Activated gamma-delta T cell treated with anti-CD3 and anti-CD28 coated beads, Interleukin-2, amount 50 U/mL, for 16 hours (primary cell): Measurements from ENCODE around the gene PORCN.
"Not testable (repeated sequence)": the region's sequence is repeated elsewhere in the genome, so short reads cannot be mapped to it uniquely, and the experiment has no call there.

Experiments
- DNase-seq: peaks from one replicate; pipeline ENCODE4 v3.0.0-alpha.2; 2020; ENCODE audit warnings: low read depth

PORCN gene

GRCh38 chrX:48513670-48514069 is 4.9 kb downstream of the PORCN start:
- no peak for DNase-seq

- no peak for DNase-seq
These were observed 5.5 kb downstream of the PORCN start for GRCh38 chrX:48514126-48514806.

GRCh38 chrX:48514868-48515460 is 6.2 kb downstream of the PORCN start:
- DNase-seq: no peak

GRCh38 chrX:48515842-48516241 is 7.0 kb downstream of the PORCN start:
- DNase-seq: no peak

- no peak for DNase-seq
These were observed 7.5 kb downstream of the PORCN start for GRCh38 chrX:48516285-48516684.

- DNase-seq: no peak
These were observed 8.2 kb downstream of the PORCN start for GRCh38 chrX:48516987-48517386.

GRCh38 chrX:48519481-48519880 is 10.7 kb downstream of the PORCN start:
- not testable (repeated sequence) for DNase-seq

- DNase-seq: no peak
These were observed 11.7 kb downstream of the PORCN start for GRCh38 chrX:48520455-48520854.

- DNase-seq: no peak
These were observed 12.2 kb downstream of the PORCN start for GRCh38 chrX:48520976-48521352.

GRCh38 chrX:48521353-48522243 is 12.8 kb downstream of the PORCN start, which contains the start of gene EBP:
Gene EBP (plus strand): TSS chrX:48521808. CDS start chrX:48523772, 1,964 bp downstream.
- DNase-seq: peak; percentile 88

- no peak for DNase-seq
These were observed 13.5 kb downstream of the PORCN start for GRCh38 chrX:48522291-48522690.

- no peak for DNase-seq
These were observed 14.9 kb downstream of the PORCN start for GRCh38 chrX:48523682-48524081.

- not testable (repeated sequence) for DNase-seq
These were observed 17.1 kb downstream of the PORCN start for GRCh38 chrX:48525853-48526252.

GRCh38 chrX:48530736-48531135 is 21.9 kb downstream of the PORCN start:
- DNase-seq: no peak

GRCh38 chrX:48531358-48531959 is 22.7 kb downstream of the PORCN start:
- no peak for DNase-seq

- DNase-seq: no peak
These were observed 23.4 kb downstream of the PORCN start for GRCh38 chrX:48532161-48532560.

GRCh38 chrX:48533165-48533564 is 24.4 kb downstream of the PORCN start:
- DNase-seq: no peak

- DNase-seq: no peak
These were observed 30.0 kb downstream of the PORCN start for GRCh38 chrX:48538641-48539344.

GRCh38 chrX:48539345-48540027 is 30.7 kb downstream of the PORCN start, which contains the start of gene TBC1D25:
Gene TBC1D25 (plus strand): TSS chrX:48539714. CDS start chrX:48539798, 84 bp downstream.
- peak; percentile 93 for DNase-seq

GRCh38 chrX:48540028-48540375 is 31.2 kb downstream of the PORCN start:
- DNase-seq: peak; percentile 36

GRCh38 chrX:48540480-48540879 is 31.7 kb downstream of the PORCN start:
- DNase-seq: no peak
